H9 (cell line): ENCODE data around the gene CRYBG2. TPM values are rescaled to one million over a fixed set of nuclear protein-coding genes. Genes with fewer than 3 reads are reported as not detected.

Experiments used
- DNase-seq: peaks from one replicate; pipeline ENCODE4 v3.0.0-alpha.2; 2017
- H2AFZ ChIP-seq: one replicate; pipeline ENCODE4 v1.6.1; 2013; ENCODE audit warnings: mild to moderate bottlenecking, low read length, control low read depth, moderate library complexity
- H2AK5ac ChIP-seq: 2 replicates; pipeline ENCODE4 v1.6.1; 2013; ENCODE audit warnings: low read length, control low read depth, mixed read lengths; ENCODE audit not compliant: insufficient read length
- H2BK120ac ChIP-seq: one replicate; pipeline ENCODE4 v1.6.1; 2013; ENCODE audit warnings: low read depth, mild to moderate bottlenecking, low read length, control low read depth, inconsistent platforms; ENCODE audit not compliant: poor library complexity, severe bottlenecking
- H2BK12ac ChIP-seq: 2 replicates; pipeline ENCODE4 v1.6.1; 2013; ENCODE audit warnings: low read length, control low read depth, mixed read lengths, low read depth; ENCODE audit not compliant: insufficient read length
- H2BK15ac ChIP-seq: 2 replicates; pipeline ENCODE4 v1.6.1; 2013; ENCODE audit warnings: low read depth, low read length, control low read depth
- H2BK20ac ChIP-seq: one replicate; pipeline ENCODE4 v1.6.1; 2013; ENCODE audit warnings: low read depth, mild to moderate bottlenecking, low read length, control low read depth, inconsistent platforms; ENCODE audit not compliant: poor library complexity, severe bottlenecking
- H2BK5ac ChIP-seq: 2 replicates; pipeline ENCODE4 v1.6.1; 2013; ENCODE audit warnings: low read length, control low read depth, mixed read lengths; ENCODE audit not compliant: insufficient read length
- H3K14ac ChIP-seq: 2 replicates; pipeline ENCODE4 v1.6.1; 2013; ENCODE audit warnings: low read length, control low read depth; ENCODE audit not compliant: insufficient read depth
- H3K18ac ChIP-seq: 2 replicates; pipeline ENCODE4 v1.6.1; 2013; ENCODE audit warnings: low read depth, mild to moderate bottlenecking, mixed read lengths, low read length, control low read depth; ENCODE audit not compliant: insufficient read length
- H3K23ac ChIP-seq: 2 replicates; pipeline ENCODE4 v1.6.1; 2013; ENCODE audit warnings: low read length, control low read depth, mixed read lengths, low read depth; ENCODE audit not compliant: insufficient read length
- H3K23me2 ChIP-seq: 2 replicates; pipeline ENCODE4 v1.6.1; 2013; ENCODE audit warnings: low read depth, mild to moderate bottlenecking, mixed read lengths, low read length, control low read depth; ENCODE audit not compliant: insufficient read length, poor library complexity, severe bottlenecking
- H3K27ac ChIP-seq: 2 replicates; pipeline ENCODE4 v1.5.1; 2013; ENCODE audit warnings: low read length, control low read depth, mixed read lengths, low read depth; ENCODE audit not compliant: insufficient read length
- H3K27me3 ChIP-seq: 2 replicates; pipeline ENCODE4 v1.6.1; 2013; ENCODE audit warnings: low read length, control low read depth, inconsistent platforms; ENCODE audit not compliant: insufficient read depth
- H3K4ac ChIP-seq: 2 replicates; pipeline ENCODE4 v1.6.1; 2013; ENCODE audit warnings: low read depth, mild to moderate bottlenecking, control low read depth, inconsistent platforms, low read length, moderate library complexity
- H3K4me1 ChIP-seq: 2 replicates; pipeline ENCODE4 v1.6.1; 2013; ENCODE audit warnings: low read length, control low read depth, inconsistent platforms; ENCODE audit not compliant: insufficient read depth
- H3K4me2 ChIP-seq: 2 replicates; pipeline ENCODE4 v1.6.1; 2013; ENCODE audit warnings: low read length, control low read depth, mixed read lengths; ENCODE audit not compliant: insufficient read length, insufficient read depth
- H3K56ac ChIP-seq: 2 replicates; pipeline ENCODE4 v1.6.1; 2013; ENCODE audit warnings: low read depth, mild to moderate bottlenecking, mixed read lengths, low read length, control low read depth; ENCODE audit not compliant: insufficient read length
- H3K79me1 ChIP-seq: 2 replicates; pipeline ENCODE4 v1.6.1; 2013; ENCODE audit warnings: low read depth, mild to moderate bottlenecking, moderate library complexity, low read length, control low read depth, inconsistent platforms; ENCODE audit not compliant: insufficient read depth, poor library complexity, severe bottlenecking
- H3K79me2 ChIP-seq: 2 replicates; pipeline ENCODE4 v1.6.1; 2013; ENCODE audit warnings: low read length, control low read depth, inconsistent platforms; ENCODE audit not compliant: insufficient read depth
- H3K9ac ChIP-seq: 2 replicates; pipeline ENCODE4 v1.6.1; 2013; ENCODE audit warnings: low read length, control low read depth, mixed read lengths; ENCODE audit not compliant: insufficient read length; ENCODE audit errors: extremely low read depth
- H3K9me3 ChIP-seq: one replicate; pipeline ENCODE4 v1.6.1; 2013; ENCODE audit warnings: low read depth, low read length, inconsistent platforms; ENCODE audit not compliant: control insufficient read depth
- H3T11ph ChIP-seq: one replicate; pipeline ENCODE4 v1.6.1; 2013; ENCODE audit warnings: mild to moderate bottlenecking, low read length, control low read depth, inconsistent platforms
- H4K20me1 ChIP-seq: one replicate; pipeline ENCODE4 v1.6.1; 2013; ENCODE audit not compliant: control insufficient read depth, insufficient read length, insufficient read depth
- H4K5ac ChIP-seq: 2 replicates; pipeline ENCODE4 v1.6.1; 2013; ENCODE audit warnings: low read depth, mild to moderate bottlenecking, mixed read lengths, low read length, control low read depth; ENCODE audit not compliant: insufficient read length
- H4K8ac ChIP-seq: replicated peaks from 2 replicates; pipeline ENCODE4 v1.6.1; 2013; ENCODE audit warnings: low read length, control low read depth, mixed read lengths, low read depth; ENCODE audit not compliant: insufficient read length
- H4K91ac ChIP-seq: 2 replicates; pipeline ENCODE4 v1.6.1; 2013; ENCODE audit warnings: low read depth, mild to moderate bottlenecking, moderate library complexity, mixed read lengths, low read length, control low read depth; ENCODE audit not compliant: insufficient read length
- H3K27ac Mint-ChIP-seq, 3 experiments: 2 replicates in 2 of 3; 3 replicates in 1 of 3; pipeline ENCODE4 v1.8.0; 2020 to 2021; ENCODE audit warnings: mixed read lengths in 3 of 3, mild to moderate bottlenecking in 1 of 3, moderate library complexity in 1 of 3
- H3K27me3 Mint-ChIP-seq: 2 replicates; pipeline ENCODE4 v1.8.0; 2021; ENCODE audit warnings: low read depth, mild to moderate bottlenecking, moderate library complexity, mixed read lengths
- H3K36me3 Mint-ChIP-seq, 3 experiments: 2 replicates in 2 of 3; 3 replicates in 1 of 3; pipeline ENCODE4 v1.8.0; 2020 to 2021; ENCODE audit warnings: low read depth in 3 of 3, mixed read lengths in 3 of 3; ENCODE audit not compliant: insufficient read depth in 1 of 3
- H3K4me1 Mint-ChIP-seq, 2 experiments: 2 replicates each; pipeline ENCODE4 v1.8.0; 2020; ENCODE audit warnings: mixed read lengths in 2 of 2
- H3K4me3 Mint-ChIP-seq, 2 experiments: 2 replicates in 1 of 2; 3 replicates in 1 of 2; pipeline ENCODE4 v1.8.0; 2020 to 2021; ENCODE audit warnings: mild to moderate bottlenecking in 2 of 2, mixed read lengths in 2 of 2, moderate library complexity in 1 of 2
- H3K9me3 Mint-ChIP-seq, 2 experiments: 2 replicates in 1 of 2; 3 replicates in 1 of 2; pipeline ENCODE4 v1.8.0; 2020; ENCODE audit warnings: mild to moderate bottlenecking in 2 of 2, mixed read lengths in 2 of 2, moderate library complexity in 1 of 2
- WGBS: extraction: QIAGEN DNeasy Blood & Tissue Kit; methylation state at CpG from one replicate; pipeline ENCODE4 v1.1.7; 2013; ENCODE audit warnings: missing lambda C conversion rate, low lambda C conversion rate, mixed read lengths; ENCODE audit not compliant: insufficient read length; ENCODE audit errors: extremely low coverage; 5-methylcytosine and 5-hydroxymethylcytosine counted together
- total RNA-seq: library from RNA; stranded (reverse); gene quantifications from 2 replicates; pipeline ENCODE4 v1.2.1, GENCODE V29; 2021
- TF ChIP-seq, protein P1 (sequence below): fragments of 200-600 bp; sonication (generic); conservative IDR thresholded peaks from 3 replicates; pipeline ENCODE4 v1.8.0; 2021; ENCODE audit warnings: antibody characterized with exemption, mild to moderate bottlenecking

Gene CRYBG2
- total RNA-seq, 1 experiment from 2014 or later = 12.8 TPM

DNA sequence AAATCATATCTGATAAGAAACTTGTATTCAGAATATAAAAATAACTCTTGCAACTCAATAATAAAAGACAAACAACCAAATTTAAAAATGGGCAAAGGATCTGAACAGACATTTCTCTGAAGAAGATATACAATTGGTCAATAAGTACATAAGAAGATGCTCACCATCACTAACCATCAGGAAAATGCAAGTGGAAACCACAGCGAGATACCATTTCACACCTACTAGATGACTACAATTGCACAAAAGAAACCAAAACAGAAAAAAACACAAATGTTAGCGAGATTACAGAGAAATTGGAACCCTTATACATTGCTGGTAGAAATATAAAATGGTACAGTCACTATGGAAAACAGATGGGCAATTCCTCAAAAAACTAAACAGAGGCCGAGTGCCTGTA, 30.1 kb upstream of the CRYBG2 start:
- Histone ChIP-seq H2BK120ac (no peak overlapping the region), H3K14ac (no peak overlapping the region), H3K4me1 (peaks cover 2% of the 10 kb centered on the region; the same call in 1 of the 2 replicates), H3T11ph (no peak overlapping the region), H3K79me2 (no peaks in the 10 kb centered on the region), H2BK20ac (no peak overlapping the region), H2AFZ (no peak overlapping the region), H4K5ac (no peak overlapping the region), H3K4ac (no peak overlapping the region), H3K56ac (no peak overlapping the region), H3K9me3 (no peaks in the 10 kb centered on the region), H3K27me3 (no peaks in the 10 kb centered on the region), H2AK5ac (no peak overlapping the region), H4K91ac (no peak overlapping the region), H3K9ac (no peak overlapping the region), H3K23me2 (no peaks in the 10 kb centered on the region), H2BK15ac (no peak overlapping the region), H3K27ac (no peak overlapping the region), H4K8ac (no peak overlapping the region), H2BK5ac (no peak overlapping the region), H2BK12ac (no peak overlapping the region), H3K18ac (no peak overlapping the region), H3K79me1 (no peaks in the 10 kb centered on the region), H3K4me2 (no peak overlapping the region), H3K23ac (no peak overlapping the region), H4K20me1 (no peaks in the 10 kb centered on the region)
- TF ChIP-seq, protein P1, sequence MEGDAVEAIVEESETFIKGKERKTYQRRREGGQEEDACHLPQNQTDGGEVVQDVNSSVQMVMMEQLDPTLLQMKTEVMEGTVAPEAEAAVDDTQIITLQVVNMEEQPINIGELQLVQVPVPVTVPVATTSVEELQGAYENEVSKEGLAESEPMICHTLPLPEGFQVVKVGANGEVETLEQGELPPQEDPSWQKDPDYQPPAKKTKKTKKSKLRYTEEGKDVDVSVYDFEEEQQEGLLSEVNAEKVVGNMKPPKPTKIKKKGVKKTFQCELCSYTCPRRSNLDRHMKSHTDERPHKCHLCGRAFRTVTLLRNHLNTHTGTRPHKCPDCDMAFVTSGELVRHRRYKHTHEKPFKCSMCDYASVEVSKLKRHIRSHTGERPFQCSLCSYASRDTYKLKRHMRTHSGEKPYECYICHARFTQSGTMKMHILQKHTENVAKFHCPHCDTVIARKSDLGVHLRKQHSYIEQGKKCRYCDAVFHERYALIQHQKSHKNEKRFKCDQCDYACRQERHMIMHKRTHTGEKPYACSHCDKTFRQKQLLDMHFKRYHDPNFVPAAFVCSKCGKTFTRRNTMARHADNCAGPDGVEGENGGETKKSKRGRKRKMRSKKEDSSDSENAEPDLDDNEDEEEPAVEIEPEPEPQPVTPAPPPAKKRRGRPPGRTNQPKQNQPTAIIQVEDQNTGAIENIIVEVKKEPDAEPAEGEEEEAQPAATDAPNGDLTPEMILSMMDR = no peak
- H3K4me1 Mint-ChIP-seq = peaks cover 3 to 7% of the 10 kb centered on the region in 2 experiments
- no peaks in the 10 kb centered on the region for H3K9me3 Mint-ChIP-seq
- no peak for DNase-seq
- no peaks in the 10 kb centered on the region for H3K36me3 Mint-ChIP-seq
- H3K27me3 Mint-ChIP-seq = peaks cover 2% of the 10 kb centered on the region; the same call in 1 of the 2 replicates
- WGBS = no CpG with 5 or more reads among the region's 3 CpGs
- H3K27ac Mint-ChIP-seq = peak overlapping the region in 1 of 3 experiments; percentile 30; a peak in 1 of 7 replicates
- H3K4me3 Mint-ChIP-seq = no peak overlapping the region
